ENCODE results near the gene CNTN5. TPM values are rescaled to one million over a fixed set of nuclear protein-coding genes. Genes with fewer than 3 reads are reported as not detected.

CNTN5 gene
- total and polyA plus RNA-seq, 7 donors: under 0.01 to 0.46 TPM; not detected in 5

DNA sequence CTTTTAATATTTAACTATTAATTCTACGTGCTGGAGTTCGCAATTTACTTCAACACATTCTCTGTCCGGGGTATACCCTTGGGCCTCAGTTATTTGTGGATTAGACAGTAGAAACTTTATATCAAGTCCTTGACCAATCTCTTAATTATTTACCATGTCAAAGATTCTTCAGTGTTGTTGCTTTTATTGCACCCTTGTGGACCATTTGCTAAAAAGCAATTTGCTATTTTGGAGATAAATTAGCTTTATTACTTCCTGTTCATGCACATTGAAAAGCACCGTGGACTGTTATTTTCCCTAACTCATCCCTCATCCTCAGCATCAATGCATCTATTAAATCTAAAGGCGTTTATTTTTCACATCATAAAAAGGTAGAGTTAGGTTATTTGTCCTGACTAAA lies 609.9 kb downstream of the CNTN5 start:
- H3K36me3 ChIP-seq (ENCODE audit: insufficient read depth in 1 of 2, low read depth in 1 of 2): no peaks in the 10 kb centered on the region
- H3K4me1 ChIP-seq: no peaks in the 10 kb centered on the region
- intact Hi-C loops (cut with DNase I): no loop called here
- no peak for ATAC-seq
- H3K27me3 ChIP-seq (ENCODE audit: insufficient read depth in 3 of 3, low read length in 2 of 3): no peaks in the 10 kb centered on the region
- TF ChIP-seq CTCF (IDR thresholded peaks at IDR 0.05): no peak
- no peak overlapping the region for H3K4me3 ChIP-seq
- no peaks in the 10 kb centered on the region for H3K9me3 ChIP-seq
- WGBS, 3 donors: 64 to 69% (median 66%) methylated on average over 5 of the region's 5 CpGs
- no peak for DNase-seq
- no peak overlapping the region for H3K27ac ChIP-seq

GRCh38 chr11:99631618-99632017 lies 610.9 kb downstream of the CNTN5 start:
- H3K4me1 ChIP-seq: no peaks in the 10 kb centered on the region
- TF ChIP-seq CTCF (IDR thresholded peaks at IDR 0.05): no peak
- H3K27ac ChIP-seq: no peak overlapping the region
- 87 to 92% (median 90%) methylated on average over 1 of the region's 1 CpG for WGBS, 3 donors
- DNase-seq (no peak), ATAC-seq (no peak)
- intact Hi-C loops (cut with DNase I): no loop called here
- no peaks in the 10 kb centered on the region for H3K27me3 ChIP-seq (ENCODE audit: insufficient read depth in 3 of 3, low read length in 2 of 3)
- H3K9me3 ChIP-seq: no peaks in the 10 kb centered on the region
- H3K4me3 ChIP-seq: no peak overlapping the region
- H3K36me3 ChIP-seq (ENCODE audit: insufficient read depth in 1 of 2, low read depth in 1 of 2): no peaks in the 10 kb centered on the region

DNA sequence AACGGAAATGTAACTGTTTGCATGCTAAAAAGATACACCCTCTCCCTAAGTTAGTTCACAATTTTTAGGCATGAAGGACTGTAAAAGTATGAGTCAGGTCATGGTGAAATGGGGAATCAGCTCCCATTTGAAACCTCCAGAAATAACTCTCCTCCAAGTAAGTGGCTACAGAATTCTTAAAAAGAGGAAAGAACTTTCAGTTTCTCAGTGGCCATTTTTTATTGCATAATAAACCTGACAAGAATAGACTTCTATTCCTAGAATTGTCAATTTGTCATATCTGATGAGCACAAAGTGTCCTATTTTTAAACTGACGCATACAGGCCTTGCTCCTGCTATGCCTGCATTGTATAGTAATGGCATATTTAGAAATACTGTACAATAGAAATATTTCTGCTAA lies 612.2 kb downstream of the CNTN5 start:
- ATAC-seq: no peak
- Histone ChIP-seq H3K27ac (no peak overlapping the region), H3K9me3 (no peaks in the 10 kb centered on the region), H3K27me3 (ENCODE audit: insufficient read depth in 3 of 3, low read length in 2 of 3) (no peaks in the 10 kb centered on the region), H3K36me3 (ENCODE audit: insufficient read depth in 1 of 2, low read depth in 1 of 2) (no peaks in the 10 kb centered on the region), H3K4me1 (no peaks in the 10 kb centered on the region), H3K4me3 (no peak overlapping the region)
- TF ChIP-seq CTCF (IDR thresholded peaks at IDR 0.05): no peak
- no peak for DNase-seq
- intact Hi-C loops (cut with DNase I): no loop called here
- 73 to 82% (median 79%) methylated on average over 2 of the region's 2 CpGs for WGBS, 3 donors

DNA sequence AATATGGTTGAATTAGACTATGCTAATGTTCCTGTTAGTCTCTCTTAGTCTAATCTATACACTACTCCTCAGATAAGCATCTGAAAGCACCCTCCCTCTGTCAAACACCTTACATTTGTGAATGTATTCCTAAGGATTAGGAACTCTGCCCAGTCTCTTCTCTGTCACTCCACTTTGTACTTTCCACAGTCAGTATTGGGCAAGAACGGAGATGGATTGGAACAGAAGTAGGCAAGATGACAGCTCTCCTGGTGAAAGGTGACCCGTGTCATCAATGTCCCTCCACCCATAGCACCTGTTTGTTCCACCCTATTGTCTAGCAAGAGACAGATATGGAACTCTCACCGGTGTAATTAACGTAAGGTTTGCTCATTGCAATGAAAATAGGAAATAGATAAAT lies 613.8 kb downstream of the CNTN5 start:
- Histone ChIP-seq H3K4me1 (no peaks in the 10 kb centered on the region), H3K4me3 (no peak overlapping the region), H3K9me3 (no peaks in the 10 kb centered on the region), H3K27me3 (ENCODE audit: insufficient read depth in 3 of 3, low read length in 2 of 3) (no peaks in the 10 kb centered on the region), H3K36me3 (ENCODE audit: insufficient read depth in 1 of 2, low read depth in 1 of 2) (no peaks in the 10 kb centered on the region), H3K27ac (no peak overlapping the region)
- DNase-seq: no peak
- no peak for TF ChIP-seq CTCF (IDR thresholded peaks at IDR 0.05)
- 54 to 76% (median 67%) methylated on average over 4 of the region's 4 CpGs for WGBS, 3 donors
- intact Hi-C loops (cut with DNase I): no loop called here
- ATAC-seq: no peak

GRCh38 chr11:99638073-99638553 lies 617.4 kb downstream of the CNTN5 start:
- H3K9me3 ChIP-seq: no peaks in the 10 kb centered on the region
- no peak overlapping the region for H3K4me3 ChIP-seq
- no peak for ATAC-seq
- TF ChIP-seq CTCF (IDR thresholded peaks at IDR 0.05): no peak
- no peak for DNase-seq
- WGBS, 3 donors: 57 to 67% (median 66%) methylated on average over 5 of the region's 5 CpGs
- H3K36me3 ChIP-seq (ENCODE audit: insufficient read depth in 1 of 2, low read depth in 1 of 2): no peaks in the 10 kb centered on the region
- intact Hi-C loops (cut with DNase I): no loop called here
- no peaks in the 10 kb centered on the region for H3K27me3 ChIP-seq (ENCODE audit: insufficient read depth in 3 of 3, low read length in 2 of 3)
- no peak overlapping the region for H3K27ac ChIP-seq
- no peaks in the 10 kb centered on the region for H3K4me1 ChIP-seq

Measured in psoas muscle (tissue), 8 donors.